Measurements from ENCODE around the gene CELF6. TPM values are rescaled to one million over a fixed set of nuclear protein-coding genes. Genes with fewer than 3 reads are reported as not detected.

Gene CELF6
- total and polyA plus RNA-seq, 4 donors: 6.8 to 18.7 (median 13.4) TPM

Other genes starting within 250 kb of the CELF6 start
- 100 to 1,000 TPM in 1 of 2 donors, 10 to 100 TPM in 1; 56.0 to 116 TPM for gene MYO9A, start 202.0 kb downstream of the CELF6 start, total RNA-seq
- gene MYO9A, start 202.0 kb downstream of the CELF6 start, polyA plus RNA-seq (ENCODE audit: insufficient read length in 2 of 2): 10 to 100 TPM; 17.2 to 24.8 TPM
- 1 to 10 TPM; 5.1 to 6.4 TPM for gene SENP8, start 201.8 kb downstream of the CELF6 start, total RNA-seq
- 1 to 10 TPM; 5.6 to 6.7 TPM for gene SENP8, start 201.8 kb downstream of the CELF6 start, polyA plus RNA-seq (ENCODE audit: insufficient read length in 2 of 2)
- gene GRAMD2A, start 122.4 kb downstream of the CELF6 start, total RNA-seq: 1 to 10 TPM; 1.4 to 1.8 TPM
- gene GRAMD2A, start 122.4 kb downstream of the CELF6 start, polyA plus RNA-seq (ENCODE audit: insufficient read length in 2 of 2): 1 to 10 TPM; 2.7 to 3.8 TPM
- 100 to 1,000 TPM; 461 to 632 TPM for gene PKM, start 89.0 kb downstream of the CELF6 start, total RNA-seq
- 100 to 1,000 TPM; 661 to 718 TPM for gene PKM, start 89.0 kb downstream of the CELF6 start, polyA plus RNA-seq (ENCODE audit: insufficient read length in 2 of 2)
- 100 to 1,000 TPM in 1 of 2 donors, 10 to 100 TPM in 1; 55.4 to 114 TPM for gene PARP6, start 47.6 kb downstream of the CELF6 start, total RNA-seq
- 100 to 1,000 TPM; 199 to 201 TPM for gene PARP6, start 47.6 kb downstream of the CELF6 start, polyA plus RNA-seq (ENCODE audit: insufficient read length in 2 of 2)
- gene HEXA, start 55.9 kb upstream of the CELF6 start, total RNA-seq: 100 to 1,000 TPM in 1 of 2 donors, 10 to 100 TPM in 1; 52.8 to 108 TPM
- 10 to 100 TPM; 65.5 to 81.1 TPM for gene HEXA, start 55.9 kb upstream of the CELF6 start, polyA plus RNA-seq (ENCODE audit: insufficient read length in 2 of 2)
- gene TMEM202, start 78.1 kb upstream of the CELF6 start, total RNA-seq: not detected
- not detected for gene TMEM202, start 78.1 kb upstream of the CELF6 start, polyA plus RNA-seq (ENCODE audit: insufficient read length in 2 of 2)
- 10 to 100 TPM; 67.6 to 73.8 TPM for gene ARIH1, start 154.2 kb upstream of the CELF6 start, total RNA-seq
- gene ARIH1, start 154.2 kb upstream of the CELF6 start, polyA plus RNA-seq (ENCODE audit: insufficient read length in 2 of 2): 100 to 1,000 TPM; 141 to 179 TPM

All from spinal cord (tissue), 4 donors.